Calu3 (cell line): ENCODE results near the gene BMP8B. TPM values are rescaled to one million over a fixed set of nuclear protein-coding genes. Genes with fewer than 3 reads are reported as not detected.

Experiments used
- BruUV-seq: library from RNA; stranded (reverse); fragments of 400-500 nt; replicated peaks from 2 replicates; lab custom pipeline; 2021; lab: Mats Ljungman, UMichigan
- CTCF ChIA-PET: fragments of 300-600 bp; sonication (Branson Sonifier 250); formaldehyde crosslinking; loops from one replicate; lab custom pipeline; 2022; ENCODE audit warnings: antibody characterized with exemption; lab: Charles Lee
- DNase-seq: peaks from one replicate; pipeline ENCODE4 v3.0.0; 2022
- H3K27ac Mint-ChIP-seq: one replicate; pipeline ENCODE4 v1.8.0; 2022; ENCODE audit warnings: mixed read lengths; ENCODE audit not compliant: unreplicated experiment
- H3K27me3 Mint-ChIP-seq: one replicate; pipeline ENCODE4 v1.8.0; 2022; ENCODE audit warnings: mixed read lengths; ENCODE audit not compliant: unreplicated experiment
- H3K36me3 Mint-ChIP-seq: one replicate; pipeline ENCODE4 v1.8.0; 2022; ENCODE audit warnings: mild to moderate bottlenecking, moderate library complexity, mixed read lengths; ENCODE audit not compliant: insufficient read depth, unreplicated experiment
- H3K4me1 Mint-ChIP-seq: one replicate; pipeline ENCODE4 v1.8.0; 2022; ENCODE audit warnings: mild to moderate bottlenecking, low read depth, mixed read lengths; ENCODE audit not compliant: unreplicated experiment
- H3K4me3 Mint-ChIP-seq: one replicate; pipeline ENCODE4 v1.8.0; 2022; ENCODE audit warnings: mild to moderate bottlenecking, low read depth, moderate library complexity, mixed read lengths; ENCODE audit not compliant: unreplicated experiment
- H3K9me3 Mint-ChIP-seq: one replicate; pipeline ENCODE4 v1.8.0; 2022; ENCODE audit warnings: low read depth, mixed read lengths; ENCODE audit not compliant: unreplicated experiment
- CTCF ChIP-seq: fragments of 200-600 bp; IDR thresholded peaks from one replicate; pipeline ENCODE4 v1.8.0; 2022; ENCODE audit warnings: antibody characterized with exemption; ENCODE audit not compliant: unreplicated experiment
- intact Hi-C: fragments of 100-400 bp; cut with micrococcal nuclease; formaldehyde crosslinking; loops from one replicate; pipeline ENCODE4 v1.10.0; 2022; ENCODE audit not compliant: unreplicated experiment
- total RNA-seq: library from RNA; stranded (reverse); gene quantifications from 2 replicates; pipeline ENCODE4 v1.2.3, GENCODE V29; 2022

BMP8B gene
- total RNA-seq, 1 experiment from 2014 or later: 6.8 TPM

GRCh38 chr1:39733161-39733560 is 55.5 kb downstream of the BMP8B start:
- peaks cover 83% of the 10 kb centered on the region for H3K27me3 Mint-ChIP-seq
- H3K9me3 Mint-ChIP-seq: no peaks in the 10 kb centered on the region
- intact Hi-C loops: no loop called here
- TF ChIP-seq CTCF: no peak
- CTCF ChIA-PET: no interaction called here
- BruUV-seq: no TSS peak
- no peaks in the 10 kb centered on the region for H3K4me1 Mint-ChIP-seq
- H3K36me3 Mint-ChIP-seq: no peaks in the 10 kb centered on the region
- no peak overlapping the region for H3K4me3 Mint-ChIP-seq
- DNase-seq: no peak
- no peak overlapping the region for H3K27ac Mint-ChIP-seq

- Mint-ChIP-seq H3K27ac (no peak overlapping the region), H3K27me3 (peaks cover 88% of the 10 kb centered on the region), H3K36me3 (no peaks in the 10 kb centered on the region), H3K4me3 (no peak overlapping the region), H3K4me1 (no peaks in the 10 kb centered on the region), H3K9me3 (no peaks in the 10 kb centered on the region)
- intact Hi-C loops: no loop called here
- DNase-seq: no peak
- no TSS peak for BruUV-seq
- CTCF ChIA-PET: no interaction called here
- TF ChIP-seq CTCF: no peak
Observed at GRCh38 chr1:39732730-39733129, 55.9 kb downstream of the BMP8B start.

- Mint-ChIP-seq H3K4me3 (no peak overlapping the region), H3K4me1 (no peaks in the 10 kb centered on the region), H3K27me3 (peaks cover 89% of the 10 kb centered on the region), H3K36me3 (no peaks in the 10 kb centered on the region), H3K27ac (no peak overlapping the region), H3K9me3 (no peaks in the 10 kb centered on the region)
- CTCF ChIA-PET: interaction anchor here (0.8 kb wide), 1 partner anchor 9 kb away, joined by 4 read pairs; the partner anchor contains the start of gene PPIE
- TF ChIP-seq CTCF: no peak
- intact Hi-C loops: no loop called here
- no peak for DNase-seq
- no TSS peak for BruUV-seq
Observed at GRCh38 chr1:39729842-39730241, 58.8 kb downstream of the BMP8B start.

DNA sequence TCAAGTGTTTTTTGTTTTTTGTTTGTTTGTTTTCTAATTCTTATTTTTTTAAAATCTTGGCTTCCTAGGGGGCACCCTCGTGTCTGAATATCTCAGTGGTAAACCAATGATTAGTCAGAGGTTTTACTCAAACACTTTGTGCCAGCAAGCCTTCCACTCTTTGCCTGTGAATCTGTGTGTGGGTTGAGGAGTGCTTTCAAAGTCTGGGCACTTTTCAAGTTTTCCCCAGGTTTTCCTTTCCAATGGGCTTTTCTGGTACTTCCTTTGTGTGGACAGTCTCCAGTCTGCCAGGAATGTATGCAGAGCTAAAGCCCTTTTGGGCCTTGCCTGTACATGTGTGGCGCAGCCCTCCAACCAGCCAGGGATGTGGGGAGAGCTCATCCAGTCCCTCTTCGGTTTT is 59.6 kb downstream of the BMP8B start:
- Mint-ChIP-seq H3K4me1 (no peaks in the 10 kb centered on the region), H3K9me3 (no peaks in the 10 kb centered on the region), H3K27me3 (peaks cover 89% of the 10 kb centered on the region), H3K27ac (no peak overlapping the region), H3K4me3 (no peak overlapping the region), H3K36me3 (no peaks in the 10 kb centered on the region)
- DNase-seq: no peak
- no peak for TF ChIP-seq CTCF
- intact Hi-C loops: no loop called here
- no TSS peak for BruUV-seq
- CTCF ChIA-PET: interaction anchor here (0.8 kb wide), 1 partner anchor 10 kb away, joined by 4 read pairs; the partner anchor contains the start of gene PPIE
